DND-41 (cell line): Measurements from ENCODE around the gene ID3.

ENCODE experiments used
- CTCF ChIP-seq: IDR thresholded peaks from 2 replicates; pipeline ENCODE4 v1.5.1; 2012; ENCODE audit warnings: borderline replicate concordance, low read length, moderate library complexity, mild to moderate bottlenecking; ENCODE audit not compliant: poor library complexity, severe bottlenecking; ENCODE audit errors: extremely low read depth
- EZH2 ChIP-seq: IDR thresholded peaks from 3 replicates; pipeline ENCODE4 v1.6.1; 2012; ENCODE audit warnings: borderline replicate concordance, low read depth, mild to moderate bottlenecking, moderate library complexity, low read length, inconsistent platforms; ENCODE audit not compliant: severe bottlenecking

- TF ChIP-seq CTCF (no peak), EZH2 (no peak)
Measured at GRCh38 chr1:23599125-23599524, 39.8 kb upstream of the ID3 start.
